HepG2 (cell line): ENCODE results near the gene PDE9A. TPM values are rescaled to one million over a fixed set of nuclear protein-coding genes. Genes with fewer than 3 reads are reported as not detected.
A peak's percentile ranks its signal among the peaks of the same experiment; 100 is the strongest.

Experiments used
- GLMP ChIP-seq: sonication (generic); formaldehyde crosslinking; IDR thresholded peaks from 2 replicates; pipeline ENCODE4 v1.9.0; 2021; ENCODE audit warnings: missing genetic modification reagents, mild to moderate bottlenecking, borderline replicate concordance
- HNF4A ChIP-seq: sonication (generic); formaldehyde crosslinking; IDR thresholded peaks from 2 replicates; pipeline ENCODE4 v1.4.0; 2020; ENCODE audit warnings: missing genetic modification reagents
- KDM1A ChIP-seq: IDR thresholded peaks from 2 replicates; pipeline ENCODE4 v1.6.1; 2016; ENCODE audit warnings: missing compliant biosample characterization
- RAD51 ChIP-seq: fragments of 450-650 bp; IDR thresholded peaks from 2 replicates; pipeline ENCODE4 v1.6.1; 2016; ENCODE audit warnings: borderline replicate concordance
- REST ChIP-seq, 2 experiments: IDR thresholded peaks; 2 replicates each; pipeline ENCODE4 v1.6.1; 2011 to 2012; ENCODE audit warnings: low read length in 2 of 2, borderline replicate concordance in 1 of 2, low read depth in 1 of 2, mild to moderate bottlenecking in 1 of 2, moderate library complexity in 1 of 2
- RXRA ChIP-seq: sonication (generic); formaldehyde crosslinking; IDR thresholded peaks from 2 replicates; pipeline ENCODE4 v1.5.1; 2020; ENCODE audit warnings: missing genetic modification reagents
- SP140L ChIP-seq: sonication (generic); formaldehyde crosslinking; IDR thresholded peaks from 2 replicates; pipeline ENCODE4 v1.4.0; 2020; ENCODE audit warnings: missing genetic modification reagents, borderline replicate concordance
- TFAP4 ChIP-seq: sonication (generic); IDR thresholded peaks from 2 replicates; pipeline ENCODE4 v1.6.1; 2016; ENCODE audit warnings: low read depth, borderline replicate concordance
- ZNF251 ChIP-seq: sonication (generic); formaldehyde crosslinking; IDR thresholded peaks from 2 replicates; pipeline ENCODE4 v1.9.0; 2021; ENCODE audit warnings: mild to moderate bottlenecking, missing genetic modification reagents
- ZNF382 ChIP-seq: sonication (generic); formaldehyde crosslinking; IDR thresholded peaks from 2 replicates; pipeline ENCODE4 v1.5.0; 2020; ENCODE audit warnings: missing genetic modification reagents, mild to moderate bottlenecking, borderline replicate concordance
- ZNF530 ChIP-seq: sonication (generic); formaldehyde crosslinking; IDR thresholded peaks from 2 replicates; pipeline ENCODE4 v1.5.0; 2020; ENCODE audit warnings: low read depth, mild to moderate bottlenecking, missing genetic modification reagents
- polyA plus RNA-seq, 8 experiments: library from polyadenylated mRNA; depleted of rRNA in 3 of 8; stranded (reverse) in 7 of 8; unstranded in 1 of 8; fragments of >200 nt; fragmentation: Illumina TruSeq in 4 of 8; extraction: Trizol in 4 of 8; gene quantifications; 2 replicates each; pipeline versions ENCODE4 v1.2.1 to v1.2.3, GENCODE V29; 2011 to 2016; ENCODE audit warnings: low read depth in 4 of 8, missing spikeins in 1 of 8, mixed read lengths in 1 of 8; ENCODE audit not compliant: insufficient read depth in 1 of 8
- total RNA-seq, 5 experiments: library from RNA; depleted of rRNA; stranded (reverse); fragments of >200 nt; fragmentation: Illumina TruSeq; extraction: Trizol; gene quantifications; 2 replicates each; pipeline ENCODE4 v1.2.3, GENCODE V29; 2016; ENCODE audit warnings: low read depth in 1 of 5
- TF ChIP-seq, protein P1 (sequence below): sonication (generic); formaldehyde crosslinking; IDR thresholded peaks from 2 replicates; pipeline ENCODE4 v1.4.0; 2020; ENCODE audit warnings: missing genetic modification reagents
- TF ChIP-seq, protein P2 (sequence below): sonication (generic); formaldehyde crosslinking; IDR thresholded peaks from 2 replicates; pipeline ENCODE4 v1.5.0; 2020; ENCODE audit warnings: mild to moderate bottlenecking, missing genetic modification reagents

The PDE9A gene
- total and polyA plus RNA-seq, 2 of the 13 experiments (the other 11 are each of a cell fraction or from before 2014, with no cell fraction given) = 4.6 to 19.7 TPM

- TF ChIP-seq, protein P1, sequence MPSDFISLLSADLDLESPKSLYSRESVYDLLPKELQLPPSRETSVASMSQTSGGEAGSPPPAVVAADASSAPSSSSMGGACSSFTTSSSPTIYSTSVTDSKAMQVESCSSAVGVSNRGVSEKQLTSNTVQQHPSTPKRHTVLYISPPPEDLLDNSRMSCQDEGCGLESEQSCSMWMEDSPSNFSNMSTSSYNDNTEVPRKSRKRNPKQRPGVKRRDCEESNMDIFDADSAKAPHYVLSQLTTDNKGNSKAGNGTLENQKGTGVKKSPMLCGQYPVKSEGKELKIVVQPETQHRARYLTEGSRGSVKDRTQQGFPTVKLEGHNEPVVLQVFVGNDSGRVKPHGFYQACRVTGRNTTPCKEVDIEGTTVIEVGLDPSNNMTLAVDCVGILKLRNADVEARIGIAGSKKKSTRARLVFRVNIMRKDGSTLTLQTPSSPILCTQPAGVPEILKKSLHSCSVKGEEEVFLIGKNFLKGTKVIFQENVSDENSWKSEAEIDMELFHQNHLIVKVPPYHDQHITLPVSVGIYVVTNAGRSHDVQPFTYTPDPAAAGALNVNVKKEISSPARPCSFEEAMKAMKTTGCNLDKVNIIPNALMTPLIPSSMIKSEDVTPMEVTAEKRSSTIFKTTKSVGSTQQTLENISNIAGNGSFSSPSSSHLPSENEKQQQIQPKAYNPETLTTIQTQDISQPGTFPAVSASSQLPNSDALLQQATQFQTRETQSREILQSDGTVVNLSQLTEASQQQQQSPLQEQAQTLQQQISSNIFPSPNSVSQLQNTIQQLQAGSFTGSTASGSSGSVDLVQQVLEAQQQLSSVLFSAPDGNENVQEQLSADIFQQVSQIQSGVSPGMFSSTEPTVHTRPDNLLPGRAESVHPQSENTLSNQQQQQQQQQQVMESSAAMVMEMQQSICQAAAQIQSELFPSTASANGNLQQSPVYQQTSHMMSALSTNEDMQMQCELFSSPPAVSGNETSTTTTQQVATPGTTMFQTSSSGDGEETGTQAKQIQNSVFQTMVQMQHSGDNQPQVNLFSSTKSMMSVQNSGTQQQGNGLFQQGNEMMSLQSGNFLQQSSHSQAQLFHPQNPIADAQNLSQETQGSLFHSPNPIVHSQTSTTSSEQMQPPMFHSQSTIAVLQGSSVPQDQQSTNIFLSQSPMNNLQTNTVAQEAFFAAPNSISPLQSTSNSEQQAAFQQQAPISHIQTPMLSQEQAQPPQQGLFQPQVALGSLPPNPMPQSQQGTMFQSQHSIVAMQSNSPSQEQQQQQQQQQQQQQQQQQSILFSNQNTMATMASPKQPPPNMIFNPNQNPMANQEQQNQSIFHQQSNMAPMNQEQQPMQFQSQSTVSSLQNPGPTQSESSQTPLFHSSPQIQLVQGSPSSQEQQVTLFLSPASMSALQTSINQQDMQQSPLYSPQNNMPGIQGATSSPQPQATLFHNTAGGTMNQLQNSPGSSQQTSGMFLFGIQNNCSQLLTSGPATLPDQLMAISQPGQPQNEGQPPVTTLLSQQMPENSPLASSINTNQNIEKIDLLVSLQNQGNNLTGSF (CRISPR knock-in tag) = no peak
- TF ChIP-seq, protein P2, sequence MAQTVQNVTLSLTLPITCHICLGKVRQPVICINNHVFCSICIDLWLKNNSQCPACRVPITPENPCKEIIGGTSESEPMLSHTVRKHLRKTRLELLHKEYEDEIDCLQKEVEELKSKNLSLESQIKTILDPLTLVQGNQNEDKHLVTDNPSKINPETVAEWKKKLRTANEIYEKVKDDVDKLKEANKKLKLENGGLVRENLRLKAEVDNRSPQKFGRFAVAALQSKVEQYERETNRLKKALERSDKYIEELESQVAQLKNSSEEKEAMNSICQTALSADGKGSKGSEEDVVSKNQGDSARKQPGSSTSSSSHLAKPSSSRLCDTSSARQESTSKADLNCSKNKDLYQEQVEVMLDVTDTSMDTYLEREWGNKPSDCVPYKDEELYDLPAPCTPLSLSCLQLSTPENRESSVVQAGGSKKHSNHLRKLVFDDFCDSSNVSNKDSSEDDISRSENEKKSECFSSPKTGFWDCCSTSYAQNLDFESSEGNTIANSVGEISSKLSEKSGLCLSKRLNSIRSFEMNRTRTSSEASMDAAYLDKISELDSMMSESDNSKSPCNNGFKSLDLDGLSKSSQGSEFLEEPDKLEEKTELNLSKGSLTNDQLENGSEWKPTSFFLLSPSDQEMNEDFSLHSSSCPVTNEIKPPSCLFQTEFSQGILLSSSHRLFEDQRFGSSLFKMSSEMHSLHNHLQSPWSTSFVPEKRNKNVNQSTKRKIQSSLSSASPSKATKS (CRISPR knock-in tag) = no peak
- TF ChIP-seq TFAP4 = no peak; the same call in 1 of the 2 replicates
- TF ChIP-seq GLMP (CRISPR knock-in tag) = no peak
- TF ChIP-seq ZNF530 (CRISPR knock-in tag) = no peak
- TF ChIP-seq ZNF251 = no peak
- TF ChIP-seq RAD51 = no peak
- peak; percentile 83 for TF ChIP-seq RXRA (CRISPR knock-in tag)
- no peak for TF ChIP-seq KDM1A (CRISPR knock-in tag)
- no peak for TF ChIP-seq ZNF382
- TF ChIP-seq SP140L = no peak
- no peak for TF ChIP-seq REST (IDR thresholded peaks at IDR 0.05; ENCODE audit: borderline replicate concordance in 1 of 2, low read depth in 1 of 2, low read length in 2 of 2)
- no peak for TF ChIP-seq HNF4A (CRISPR knock-in tag)
Observed at GRCh38 chr21:42724226-42724920, 71.0 kb downstream of the PDE9A start (continued).
